ENCODE data around the gene WDR70.

The WDR70 gene

DNA sequence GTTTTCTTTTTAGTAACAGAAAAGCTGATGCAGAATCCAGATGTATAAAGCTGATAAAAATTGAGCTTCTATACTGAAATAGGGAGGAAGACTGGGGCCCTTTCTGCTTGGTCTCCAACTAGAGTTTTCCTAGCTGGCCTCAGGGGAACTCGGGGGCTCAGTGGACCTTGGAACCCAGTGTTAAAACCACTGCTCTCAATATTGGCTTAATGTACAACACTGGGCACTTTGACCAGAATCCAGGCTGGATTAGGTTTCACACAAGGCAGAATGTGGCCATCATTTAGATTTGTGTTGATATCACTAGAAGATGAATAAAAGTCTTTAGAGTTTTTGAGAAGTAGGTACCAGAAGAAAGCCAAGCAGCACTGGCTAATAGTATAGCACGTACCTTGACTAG, 346.1 kb downstream of the WDR70 start:
- H3K27ac ChIP-seq, result no peak overlapping the region
- TF ChIP-seq, protein P1, sequence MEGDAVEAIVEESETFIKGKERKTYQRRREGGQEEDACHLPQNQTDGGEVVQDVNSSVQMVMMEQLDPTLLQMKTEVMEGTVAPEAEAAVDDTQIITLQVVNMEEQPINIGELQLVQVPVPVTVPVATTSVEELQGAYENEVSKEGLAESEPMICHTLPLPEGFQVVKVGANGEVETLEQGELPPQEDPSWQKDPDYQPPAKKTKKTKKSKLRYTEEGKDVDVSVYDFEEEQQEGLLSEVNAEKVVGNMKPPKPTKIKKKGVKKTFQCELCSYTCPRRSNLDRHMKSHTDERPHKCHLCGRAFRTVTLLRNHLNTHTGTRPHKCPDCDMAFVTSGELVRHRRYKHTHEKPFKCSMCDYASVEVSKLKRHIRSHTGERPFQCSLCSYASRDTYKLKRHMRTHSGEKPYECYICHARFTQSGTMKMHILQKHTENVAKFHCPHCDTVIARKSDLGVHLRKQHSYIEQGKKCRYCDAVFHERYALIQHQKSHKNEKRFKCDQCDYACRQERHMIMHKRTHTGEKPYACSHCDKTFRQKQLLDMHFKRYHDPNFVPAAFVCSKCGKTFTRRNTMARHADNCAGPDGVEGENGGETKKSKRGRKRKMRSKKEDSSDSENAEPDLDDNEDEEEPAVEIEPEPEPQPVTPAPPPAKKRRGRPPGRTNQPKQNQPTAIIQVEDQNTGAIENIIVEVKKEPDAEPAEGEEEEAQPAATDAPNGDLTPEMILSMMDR (conservative IDR thresholded peaks at IDR 0.05), result no peak
- no peak for TF ChIP-seq ZFX (IDR thresholded peaks at IDR 0.05)

DNA sequence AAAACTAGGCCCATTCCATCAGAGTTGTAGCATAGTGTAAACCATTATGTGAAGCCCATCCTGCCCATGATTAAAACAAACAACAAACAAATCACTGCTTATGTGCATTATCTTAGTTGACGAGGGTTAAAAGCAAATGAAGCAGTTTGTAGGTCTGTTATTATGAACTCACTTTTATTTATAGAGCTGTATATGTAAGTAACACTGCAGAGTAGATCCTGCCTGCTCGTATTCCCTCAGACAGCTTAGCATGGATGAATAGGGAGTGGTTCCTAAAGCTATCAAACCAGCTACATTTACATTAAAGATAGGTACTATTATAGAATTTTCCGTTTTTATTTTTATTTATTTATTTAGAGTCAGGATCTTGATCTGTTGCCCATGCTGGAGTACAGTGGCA, 348.1 kb downstream of the WDR70 start:
- no peak overlapping the region for H3K27ac ChIP-seq
- no peak for TF ChIP-seq ZFX (IDR thresholded peaks at IDR 0.05)
- TF ChIP-seq, protein P1 (conservative IDR thresholded peaks at IDR 0.05), result no peak

DNA sequence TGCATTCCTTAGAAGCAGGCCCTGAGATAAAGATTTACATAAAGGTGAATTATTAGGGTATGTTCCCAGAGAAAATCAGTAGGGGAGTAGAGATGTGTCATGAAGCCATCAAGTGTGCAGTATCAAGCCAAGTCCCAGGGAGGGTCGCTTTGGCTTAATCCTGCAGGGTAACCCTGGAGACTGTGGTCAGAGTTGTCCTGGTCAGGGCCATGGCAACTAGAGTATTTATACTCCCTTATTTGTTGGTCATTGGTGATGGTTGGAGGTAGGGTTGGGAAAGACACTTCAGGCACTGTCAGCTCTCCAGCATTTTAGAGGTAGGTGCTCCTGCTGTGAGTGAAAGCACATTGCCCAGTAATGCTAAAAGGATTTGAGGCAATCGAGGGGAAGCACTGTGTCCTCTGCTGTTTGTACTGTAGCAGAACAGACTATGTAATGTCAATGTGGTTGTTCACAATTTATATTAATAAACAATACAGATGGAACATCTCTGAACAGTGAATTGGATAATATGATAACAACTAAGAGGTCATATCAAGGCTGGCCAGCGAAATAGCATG, 351.9 kb downstream of the WDR70 start:
- TF ChIP-seq, protein P1 (conservative IDR thresholded peaks at IDR 0.05), result no peak; the same call in 1 of the 2 replicates
- H3K27ac ChIP-seq, result peak overlapping the region; percentile 46; the same call in 1 of the 2 replicates

DNA sequence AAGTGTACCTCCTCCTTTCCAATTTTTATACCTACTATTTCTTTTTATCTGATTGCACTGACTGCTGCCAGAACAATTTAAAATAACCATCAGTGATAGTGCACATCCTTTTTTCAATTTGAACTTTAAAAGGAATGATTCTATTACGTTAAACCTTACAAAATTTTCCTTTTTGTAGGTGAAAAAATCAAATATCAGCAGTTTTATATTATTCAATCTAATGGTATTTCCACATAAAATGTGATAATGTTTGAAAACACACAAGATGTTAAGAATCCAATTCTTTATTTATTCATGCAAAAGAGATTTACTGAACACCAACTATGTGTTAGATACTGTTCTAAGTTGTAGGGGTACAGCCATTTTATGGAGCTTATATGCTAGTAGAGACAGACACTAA, 355.0 kb downstream of the WDR70 start:
- H3K27ac ChIP-seq, result no peak overlapping the region
- TF ChIP-seq, protein P1 (conservative IDR thresholded peaks at IDR 0.05), result no peak
- TF ChIP-seq ZFX (IDR thresholded peaks at IDR 0.05), result no peak

DNA sequence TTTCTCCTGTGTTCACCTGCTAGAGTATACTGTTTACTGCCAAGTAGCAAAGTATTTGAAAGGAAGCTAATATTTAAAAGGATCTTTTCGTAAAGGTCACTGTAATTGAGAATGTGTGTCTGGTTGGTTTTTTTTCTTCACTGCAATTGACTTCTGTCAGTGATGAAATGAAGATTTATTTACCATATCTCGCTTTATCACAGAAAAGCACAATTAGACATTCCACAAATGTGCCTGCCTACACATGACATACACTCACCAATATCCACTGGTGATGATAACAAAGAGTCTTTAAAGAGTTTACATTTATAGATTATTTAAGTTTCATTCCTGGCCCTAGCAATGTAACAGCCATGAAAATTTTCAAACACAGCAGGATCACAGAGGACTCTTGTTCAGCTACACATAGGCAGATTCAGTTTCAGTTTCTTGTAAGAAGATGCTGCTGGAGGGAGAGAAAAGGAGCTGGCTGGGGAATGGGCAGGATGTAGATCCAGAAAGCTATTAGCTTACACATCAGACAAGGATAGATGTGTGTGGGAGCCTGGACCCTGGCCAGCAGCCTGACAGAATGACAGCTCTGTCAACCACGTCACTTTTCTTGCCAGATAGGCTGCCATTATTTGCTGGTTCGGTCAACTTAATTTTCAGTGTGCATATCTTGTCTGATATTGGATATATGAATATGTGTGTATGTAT, 356.7 kb downstream of the WDR70 start:
- TF ChIP-seq, protein P1 (conservative IDR thresholded peaks at IDR 0.05), result no peak
- TF ChIP-seq ZFX (IDR thresholded peaks at IDR 0.05), result no peak
- H3K27ac ChIP-seq, result no peak overlapping the region

DNA sequence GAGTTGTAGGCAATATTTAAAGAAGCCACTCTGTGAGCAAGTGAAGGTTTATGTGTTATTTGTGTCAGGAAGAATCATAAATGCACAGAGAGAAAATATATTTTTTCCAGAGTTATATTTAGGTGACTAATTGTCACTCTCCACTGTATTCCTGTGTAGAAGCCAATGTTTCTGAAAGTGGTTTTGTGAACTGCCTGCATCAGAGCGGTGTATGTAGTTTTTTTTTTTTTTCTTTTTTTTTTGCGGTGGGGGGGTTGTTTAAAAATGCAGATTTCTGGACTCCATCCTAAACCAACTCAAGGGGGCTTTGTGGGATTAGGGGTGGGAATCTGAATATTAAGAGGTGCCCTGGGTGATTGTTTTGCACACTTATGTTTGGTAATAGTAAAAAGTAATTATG, 357.3 kb downstream of the WDR70 start:
- no peak overlapping the region for H3K27ac ChIP-seq
- no peak for TF ChIP-seq ZFX (IDR thresholded peaks at IDR 0.05)
- TF ChIP-seq, protein P1 (conservative IDR thresholded peaks at IDR 0.05), result no peak

DNA sequence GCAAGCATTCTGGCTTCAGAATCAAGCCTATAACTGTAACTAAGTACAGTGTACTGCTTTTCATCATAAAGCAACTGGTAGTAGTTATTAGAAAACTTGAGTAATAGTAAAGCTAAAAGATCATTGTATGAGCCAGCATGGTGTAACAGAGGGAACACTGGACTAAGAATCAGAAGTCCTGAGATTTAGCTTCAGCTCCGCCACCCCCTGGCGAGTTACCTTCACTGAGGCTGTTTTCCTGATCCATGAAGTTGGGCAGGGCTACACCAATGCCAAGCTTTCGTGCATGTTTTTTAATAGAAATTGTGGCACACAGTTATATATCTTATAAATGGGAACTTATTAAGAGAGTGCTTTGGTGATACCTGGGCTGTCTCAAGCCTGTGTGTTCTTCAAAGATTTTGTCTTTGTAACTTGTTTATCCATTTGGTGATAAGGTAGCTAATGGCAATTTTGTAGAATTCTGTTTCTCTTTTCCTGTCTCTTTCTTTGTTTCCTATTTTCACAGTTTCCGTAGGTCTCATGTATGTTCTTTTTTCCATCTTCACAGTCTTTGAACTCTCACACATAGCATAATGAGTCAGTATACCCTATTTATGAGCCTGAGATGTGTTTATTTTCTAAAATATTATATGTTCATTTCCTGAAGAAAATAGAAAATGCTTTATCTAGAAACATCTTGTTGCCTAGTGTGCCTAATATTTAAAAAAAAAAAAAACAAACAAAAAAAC, 358.4 kb downstream of the WDR70 start:
- TF ChIP-seq, protein P1 (conservative IDR thresholded peaks at IDR 0.05), result no peak
- TF ChIP-seq ZFX (IDR thresholded peaks at IDR 0.05), result no peak
- H3K27ac ChIP-seq, result no peak overlapping the region

All from C4-2B (cell line).